Ovary (tissue), 9 donors: ENCODE results near the gene SAMD4A. TPM values are rescaled to one million over a fixed set of nuclear protein-coding genes. Genes with fewer than 3 reads are reported as not detected.

ENCODE experiments used
- DNase-seq, 5 donors: peaks; one replicate each; pipeline ENCODE4 v3.0.0-alpha.2; 2019 to 2020
- H3K27ac ChIP-seq, 2 donors: fragments of 200-600 bp; one replicate each; pipeline versions ENCODE4 v1.5.1 to v1.8.0; 2019 to 2022
- H3K27me3 ChIP-seq: fragments of 200-600 bp; one replicate; pipeline ENCODE4 v1.8.0; 2022
- H3K36me3 ChIP-seq: fragments of 200-600 bp; sonication (generic); one replicate; pipeline ENCODE4 v1.5.1; 2019
- H3K4me1 ChIP-seq: one replicate; pipeline ENCODE4 v1.8.1; 2013; ENCODE audit warnings: mild to moderate bottlenecking, moderate library complexity; ENCODE audit not compliant: insufficient read depth
- H3K4me3 ChIP-seq: fragments of 200-600 bp; sonication (generic); one replicate; pipeline ENCODE4 v1.5.1; 2017
- H3K9me3 ChIP-seq, 2 donors: fragments of 200-600 bp in 1 of 2; sonication (generic) in 1 of 2; one replicate each; pipeline versions ENCODE4 v1.5.1 to v1.8.1; 2013 to 2019; ENCODE audit warnings: mild to moderate bottlenecking in 1 of 2, moderate library complexity in 1 of 2
- EP300 ChIP-seq: sonication (generic); formaldehyde crosslinking; IDR thresholded peaks from one replicate; pipeline ENCODE4 v1.6.1; 2017; ENCODE audit warnings: antibody characterized with exemption
- POLR2A ChIP-seq: fragments of 450-650 bp; IDR thresholded peaks from one replicate; pipeline ENCODE4 v1.6.1; 2017; ENCODE audit warnings: antibody characterized with exemption, mild to moderate bottlenecking, moderate library complexity
- WGBS, 3 donors: extraction: QIAGEN DNeasy Blood & Tissue Kit in 1 of 3; methylation state at CpG; one replicate each; pipeline versions ENCODE4 v1.1.5 to v1.1.7; 2013 to 2017; 5-methylcytosine and 5-hydroxymethylcytosine counted together
- intact Hi-C, 4 donors: fragments of 100-400 bp; cut with DNase I; formaldehyde crosslinking; loops; one replicate each; pipeline versions ENCODE4 v1.11.0 to v1.15.1; 2022 to 2023
- polyA plus RNA-seq, 2 donors: library from polyadenylated mRNA; stranded (reverse); fragments of 200-250 nt in 1 of 2; fragments of 350-450 nt in 1 of 2; fragmentation: Illumina TruSeq in 1 of 2; extraction: RNeasy Lipid Tissue Mini Kit (QIAGEN cat#74804) in 1 of 2; gene quantifications; one replicate each; pipeline ENCODE4 v1.2.3, GENCODE V29; 2013 to 2014
- total RNA-seq, 7 donors: library from RNA; depleted of rRNA in 2 of 7; stranded (reverse); fragments of >200 nt in 2 of 7; fragmentation: NEBNext Ultra II Directional in 3 of 7; extraction: Animal tissue kit (Norgen Biotek cat#: 25700) in 3 of 7; gene quantifications; one replicate each; pipeline versions ENCODE4 v1.1.0 to v1.2.4, GENCODE V29; 2016 to 2023
- TF ChIP-seq, protein P1 (sequence below), 3 donors: fragments of 450-650 bp in 2 of 3; fragments of 200-600 bp in 1 of 3; IDR thresholded peaks; one replicate each; pipeline versions ENCODE4 v1.5.1 to v1.8.0; 2016 to 2022; ENCODE audit warnings: antibody characterized with exemption in 3 of 3, mild to moderate bottlenecking in 1 of 3
- donor health status: DM: no; HTN: no; CAD: no; lungs with moderate emphysema.
- donor health status: DM: no; HTN: no; CAD: no.
- donor health status: Bipolar disorder and iron deficiency.
- donor health status: DM: yes; HTN: yes; CAD: no.
- donor health status: DM: no; HTN: no; CAD: no.
- donor health status: DM: yes; HTN: yes; CAD: no.

Gene SAMD4A
- total and polyA plus RNA-seq, 9 donors, result 2.3 to 22.4 (median 7.3) TPM

DNA sequence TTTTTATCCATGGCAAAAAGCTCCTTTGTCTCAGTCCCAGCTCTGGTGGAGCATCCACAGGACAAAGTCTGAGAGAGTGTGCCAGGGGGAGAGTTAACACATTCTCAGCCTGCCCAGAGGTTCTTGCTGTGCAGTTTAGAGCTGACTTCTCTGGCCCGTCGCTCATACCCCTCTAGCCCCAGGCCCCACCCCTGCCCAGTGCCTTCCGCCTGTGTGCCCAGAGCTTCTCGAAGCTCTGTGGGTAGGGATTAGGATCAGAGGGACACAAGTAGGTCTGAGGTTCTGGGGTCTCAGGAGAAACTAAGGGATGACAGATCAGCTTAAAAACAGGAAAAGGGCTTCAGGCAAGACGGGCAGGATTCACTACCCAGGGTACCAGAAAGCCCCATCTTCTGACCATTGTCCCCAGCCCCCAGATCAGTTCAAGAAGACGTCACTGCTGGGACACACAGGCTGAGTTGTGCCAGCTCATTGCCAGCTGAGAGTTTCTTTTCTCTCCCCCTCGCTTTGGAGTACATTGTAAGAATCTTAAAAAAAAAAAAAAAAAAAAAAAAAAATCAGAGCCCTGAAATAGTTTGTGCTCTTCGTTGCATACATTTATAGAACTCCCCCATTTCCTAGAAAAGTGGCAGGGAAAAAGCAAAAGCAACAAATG lies 208.7 kb downstream of the SAMD4A start:
- H3K4me3 ChIP-seq, result no peak overlapping the region
- no peak overlapping the region for H3K27ac ChIP-seq
- H3K27me3 ChIP-seq, result no peaks in the 10 kb centered on the region
- H3K4me1 ChIP-seq, result peaks cover 3% of the 10 kb centered on the region
- H3K9me3 ChIP-seq, result no peaks in the 10 kb centered on the region
- no peak for DNase-seq
- WGBS, 3 donors, result 86 to 91% (median 89%) methylated on average over 8 of the region's 8 CpGs
- intact Hi-C loops, result loop anchor here in 2 of 4 donors (2.0 to 10.0 kb wide), 2 partner anchors 81 to 211 kb away; no protein-coding TSS in a partner anchor
- TF ChIP-seq, protein P1, sequence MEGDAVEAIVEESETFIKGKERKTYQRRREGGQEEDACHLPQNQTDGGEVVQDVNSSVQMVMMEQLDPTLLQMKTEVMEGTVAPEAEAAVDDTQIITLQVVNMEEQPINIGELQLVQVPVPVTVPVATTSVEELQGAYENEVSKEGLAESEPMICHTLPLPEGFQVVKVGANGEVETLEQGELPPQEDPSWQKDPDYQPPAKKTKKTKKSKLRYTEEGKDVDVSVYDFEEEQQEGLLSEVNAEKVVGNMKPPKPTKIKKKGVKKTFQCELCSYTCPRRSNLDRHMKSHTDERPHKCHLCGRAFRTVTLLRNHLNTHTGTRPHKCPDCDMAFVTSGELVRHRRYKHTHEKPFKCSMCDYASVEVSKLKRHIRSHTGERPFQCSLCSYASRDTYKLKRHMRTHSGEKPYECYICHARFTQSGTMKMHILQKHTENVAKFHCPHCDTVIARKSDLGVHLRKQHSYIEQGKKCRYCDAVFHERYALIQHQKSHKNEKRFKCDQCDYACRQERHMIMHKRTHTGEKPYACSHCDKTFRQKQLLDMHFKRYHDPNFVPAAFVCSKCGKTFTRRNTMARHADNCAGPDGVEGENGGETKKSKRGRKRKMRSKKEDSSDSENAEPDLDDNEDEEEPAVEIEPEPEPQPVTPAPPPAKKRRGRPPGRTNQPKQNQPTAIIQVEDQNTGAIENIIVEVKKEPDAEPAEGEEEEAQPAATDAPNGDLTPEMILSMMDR (IDR thresholded peaks at IDR 0.05), result no peak
- TF ChIP-seq EP300 (no peak), POLR2A (no peak)
- no peaks in the 10 kb centered on the region for H3K36me3 ChIP-seq

DNA sequence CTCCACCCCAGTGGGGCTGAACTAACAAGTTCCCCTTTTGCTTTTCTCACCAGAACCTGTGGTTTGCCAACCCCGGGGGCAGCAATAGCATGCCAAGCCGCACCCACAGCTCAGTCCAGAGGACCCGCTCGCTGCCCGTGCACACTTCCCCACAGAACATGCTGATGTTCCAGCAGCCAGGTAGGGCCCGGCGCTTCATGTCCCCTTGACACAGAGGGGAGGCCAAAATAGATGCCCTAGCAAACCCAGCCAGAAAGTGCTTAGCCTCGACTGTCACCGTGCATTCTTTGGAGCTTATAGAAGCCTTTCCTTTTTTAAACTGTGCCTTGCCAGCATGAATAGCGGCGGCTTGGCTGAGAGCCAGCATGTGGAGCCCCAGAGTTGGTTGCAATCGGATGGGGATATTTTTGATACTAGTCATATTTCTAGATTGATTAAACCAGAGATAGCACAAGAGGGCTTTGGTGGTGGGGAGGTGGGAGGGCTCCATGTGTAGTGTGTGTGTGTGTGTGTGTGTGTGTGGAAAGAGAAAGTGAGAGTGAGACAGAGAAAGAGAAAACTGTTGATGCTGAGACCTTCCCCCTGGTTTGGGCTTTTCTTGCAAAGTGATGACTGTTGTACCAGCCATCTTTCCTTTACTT lies 209.6 kb downstream of the SAMD4A start:
- 55 to 66% (median 65%) methylated on average over 12 of the region's 12 CpGs for WGBS, 3 donors
- intact Hi-C loops, result loop anchor here in 1 of 4 donors (10.0 kb wide), 1 partner anchor 82 kb away; no protein-coding TSS in a partner anchor
- no peak for DNase-seq
- Histone ChIP-seq H3K9me3 (no peaks in the 10 kb centered on the region), H3K27ac (no peak overlapping the region), H3K4me3 (no peak overlapping the region), H3K27me3 (no peaks in the 10 kb centered on the region), H3K4me1 (peaks cover 3% of the 10 kb centered on the region), H3K36me3 (no peaks in the 10 kb centered on the region)
- TF ChIP-seq, protein P1 (IDR thresholded peaks at IDR 0.05), result no peak
- no peak for TF ChIP-seq POLR2A
- no peak for TF ChIP-seq EP300

DNA sequence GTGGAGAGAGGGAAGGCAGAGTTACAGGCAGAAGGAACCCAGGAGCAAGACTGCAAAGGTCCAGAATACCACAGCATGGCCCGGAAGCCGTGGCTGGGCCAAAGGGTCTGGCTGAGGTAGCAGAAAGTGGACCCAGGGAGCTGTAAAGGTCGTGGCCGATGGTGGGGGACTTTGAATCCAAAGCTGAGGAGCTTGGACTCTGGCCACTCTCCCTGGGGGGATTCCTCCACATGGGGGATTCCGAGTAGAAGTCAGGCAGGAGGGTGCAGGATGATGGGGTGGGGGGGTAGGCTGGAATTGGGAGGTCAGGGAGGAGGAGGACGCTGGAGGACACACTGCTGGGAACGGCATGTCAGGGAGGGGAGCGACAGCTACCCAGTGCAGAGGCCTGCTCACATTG lies 210.5 kb downstream of the SAMD4A start:
- DNase-seq, result no peak
- H3K27ac ChIP-seq, result no peak overlapping the region
- H3K9me3 ChIP-seq, result no peaks in the 10 kb centered on the region
- WGBS, 3 donors, result 73 to 78% (median 76%) methylated on average over 8 of the region's 8 CpGs
- no peak for TF ChIP-seq EP300
- no peak for TF ChIP-seq POLR2A
- TF ChIP-seq, protein P1 (IDR thresholded peaks at IDR 0.05), result no peak
- intact Hi-C loops, result loop anchor here in 1 of 4 donors (10.0 kb wide), 1 partner anchor 83 kb away; no protein-coding TSS in a partner anchor
- H3K27me3 ChIP-seq, result no peaks in the 10 kb centered on the region
- no peaks in the 10 kb centered on the region for H3K36me3 ChIP-seq
- no peak overlapping the region for H3K4me3 ChIP-seq
- H3K4me1 ChIP-seq, result peaks cover 3% of the 10 kb centered on the region

DNA sequence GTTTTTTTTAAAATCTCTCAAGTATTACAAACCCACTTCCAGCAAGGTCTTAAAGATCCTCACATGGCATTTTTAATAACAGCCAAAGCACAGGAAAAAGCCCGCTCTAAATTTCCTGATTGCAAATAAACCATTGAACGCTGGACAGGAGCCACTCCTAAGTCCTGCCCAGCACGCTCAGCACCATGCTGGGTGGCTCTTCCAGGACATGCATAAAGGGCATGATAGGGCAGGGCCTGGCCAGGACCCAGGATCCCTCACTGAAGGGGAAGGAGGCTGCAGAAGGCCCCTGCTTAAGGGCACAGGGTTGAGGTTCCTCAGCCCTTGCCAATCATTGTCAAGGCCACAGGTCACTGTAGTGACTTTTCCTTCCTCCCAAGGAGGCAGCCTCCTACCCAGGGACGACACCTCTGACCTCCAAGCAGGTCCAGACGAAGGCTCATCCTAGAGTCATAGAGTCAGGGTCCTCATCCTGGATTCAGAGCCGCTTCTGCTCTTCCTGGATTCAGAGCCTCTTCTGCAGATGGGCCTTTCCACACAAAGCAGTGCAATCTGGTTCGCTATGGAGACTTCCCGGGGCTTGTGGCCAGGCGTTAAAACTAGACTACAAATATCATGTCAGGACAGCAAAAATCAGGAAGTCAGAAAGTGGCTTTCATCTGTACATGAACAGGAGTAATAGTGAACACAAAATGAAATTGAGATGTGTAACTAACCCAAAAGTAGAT lies 211.9 kb downstream of the SAMD4A start:
- Histone ChIP-seq H3K36me3 (no peaks in the 10 kb centered on the region), H3K9me3 (no peaks in the 10 kb centered on the region), H3K27ac (no peak overlapping the region), H3K27me3 (no peaks in the 10 kb centered on the region), H3K4me3 (no peak overlapping the region), H3K4me1 (no peaks in the 10 kb centered on the region)
- no peak for DNase-seq
- intact Hi-C loops, result loop anchor here in 1 of 4 donors (10.0 kb wide), 1 partner anchor 84 kb away; no protein-coding TSS in a partner anchor
- WGBS, 3 donors, result 86 to 88% (median 88%) methylated on average over 9 of the region's 9 CpGs
- TF ChIP-seq EP300, result no peak
- TF ChIP-seq POLR2A, result no peak
- TF ChIP-seq, protein P1 (IDR thresholded peaks at IDR 0.05), result no peak
